Coronary artery (tissue), 2 donors: Measurements from ENCODE around the gene CFAP61.

Experiments used
- DNase-seq: peaks from one replicate; pipeline ENCODE4 v3.0.0-alpha.2; 2017; ENCODE audit warnings: low spot score
- H3K27ac ChIP-seq, 2 donors: fragments of 200-600 bp; sonication (generic); one replicate each; pipeline ENCODE4 v1.5.1; 2016 to 2019
- H3K4me3 ChIP-seq: fragments of 200-600 bp; sonication (generic); 2 replicates; pipeline ENCODE4 v1.5.1; 2016; ENCODE audit warnings: mild to moderate bottlenecking, moderate library complexity
- TF ChIP-seq, protein P1 (sequence below): fragments of 200-600 bp; sonication (generic); IDR thresholded peaks from one replicate; pipeline ENCODE4 v1.5.1; 2019; ENCODE audit warnings: antibody characterized with exemption

The CFAP61 gene

DNA sequence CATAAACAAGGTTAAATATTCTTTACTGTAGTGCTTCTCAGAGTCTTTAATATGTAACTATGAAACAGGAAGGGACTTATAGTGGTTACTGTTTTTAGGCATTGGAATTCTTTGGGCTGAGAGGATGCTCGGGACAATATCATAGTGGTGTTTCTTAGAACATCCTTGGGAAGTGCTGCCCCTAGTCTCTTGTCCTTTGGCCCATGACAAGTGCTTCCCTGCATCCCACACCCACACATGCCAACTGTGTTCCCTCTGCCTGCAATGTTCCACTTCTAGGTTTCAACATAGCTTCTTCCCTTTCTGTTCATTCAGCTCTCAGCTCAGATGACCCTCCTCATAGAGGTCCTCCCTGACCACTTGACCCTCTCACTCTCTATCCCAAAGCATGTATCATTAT is 37.6 kb downstream of the CFAP61 start:
- Histone ChIP-seq H3K27ac (no peak overlapping the region), H3K4me3 (no peak overlapping the region)
- TF ChIP-seq, protein P1, sequence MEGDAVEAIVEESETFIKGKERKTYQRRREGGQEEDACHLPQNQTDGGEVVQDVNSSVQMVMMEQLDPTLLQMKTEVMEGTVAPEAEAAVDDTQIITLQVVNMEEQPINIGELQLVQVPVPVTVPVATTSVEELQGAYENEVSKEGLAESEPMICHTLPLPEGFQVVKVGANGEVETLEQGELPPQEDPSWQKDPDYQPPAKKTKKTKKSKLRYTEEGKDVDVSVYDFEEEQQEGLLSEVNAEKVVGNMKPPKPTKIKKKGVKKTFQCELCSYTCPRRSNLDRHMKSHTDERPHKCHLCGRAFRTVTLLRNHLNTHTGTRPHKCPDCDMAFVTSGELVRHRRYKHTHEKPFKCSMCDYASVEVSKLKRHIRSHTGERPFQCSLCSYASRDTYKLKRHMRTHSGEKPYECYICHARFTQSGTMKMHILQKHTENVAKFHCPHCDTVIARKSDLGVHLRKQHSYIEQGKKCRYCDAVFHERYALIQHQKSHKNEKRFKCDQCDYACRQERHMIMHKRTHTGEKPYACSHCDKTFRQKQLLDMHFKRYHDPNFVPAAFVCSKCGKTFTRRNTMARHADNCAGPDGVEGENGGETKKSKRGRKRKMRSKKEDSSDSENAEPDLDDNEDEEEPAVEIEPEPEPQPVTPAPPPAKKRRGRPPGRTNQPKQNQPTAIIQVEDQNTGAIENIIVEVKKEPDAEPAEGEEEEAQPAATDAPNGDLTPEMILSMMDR = no peak
- DNase-seq = no peak

- DNase-seq = no peak
- Histone ChIP-seq H3K4me3 (no peak overlapping the region), H3K27ac (no peak overlapping the region)
- TF ChIP-seq, protein P1 = no peak
Observed at GRCh38 chr20:20092827-20093226, 40.5 kb downstream of the CFAP61 start.

- no peak for DNase-seq
- H3K4me3 ChIP-seq = no peak overlapping the region
- no peak overlapping the region for H3K27ac ChIP-seq
- TF ChIP-seq, protein P1 = no peak
Observed at GRCh38 chr20:20094410-20094809, 42.1 kb downstream of the CFAP61 start.

DNA sequence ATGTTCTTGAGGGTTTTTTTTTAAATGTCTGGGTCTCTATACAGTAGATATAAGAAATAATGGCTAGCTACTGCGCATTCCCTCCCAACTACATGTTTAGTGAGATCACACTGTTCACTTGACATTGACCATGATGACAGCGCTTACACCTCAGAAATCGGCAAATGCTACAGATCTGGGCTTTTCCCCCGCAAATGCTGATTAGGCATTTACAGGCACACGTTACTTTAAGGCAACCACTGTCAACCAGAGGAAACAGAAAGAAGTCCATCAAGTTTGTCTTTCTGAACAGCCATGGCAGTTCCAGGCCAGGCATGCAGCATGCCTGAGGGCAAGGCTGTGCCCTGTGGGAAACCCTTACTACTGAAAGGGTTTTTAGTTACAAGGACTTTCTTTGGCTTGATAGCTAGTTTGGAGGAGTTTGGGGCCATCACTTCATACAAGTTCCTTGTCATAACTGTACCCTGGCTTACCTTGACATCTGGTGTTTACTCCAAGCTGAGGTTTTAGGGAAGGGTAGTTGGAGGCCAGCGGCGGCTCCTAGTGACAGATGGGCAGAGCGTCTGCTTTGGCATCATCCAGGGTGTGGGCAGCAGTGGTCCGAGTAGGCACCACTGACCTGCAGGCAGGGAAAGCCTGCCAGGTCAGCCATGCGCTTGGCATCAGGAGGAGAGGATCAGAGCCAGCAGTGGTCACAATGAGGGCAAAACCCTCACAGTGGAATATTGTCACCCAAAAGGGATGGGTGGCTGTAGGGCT is 43.0 kb downstream of the CFAP61 start:
- TF ChIP-seq, protein P1 = no peak
- no peak overlapping the region for H3K27ac ChIP-seq
- no peak overlapping the region for H3K4me3 ChIP-seq
- DNase-seq = no peak

- no peak overlapping the region for H3K4me3 ChIP-seq
- TF ChIP-seq, protein P1 = no peak
- no peak for DNase-seq
- H3K27ac ChIP-seq = no peak overlapping the region
Observed at GRCh38 chr20:20096421-20096820, 44.1 kb downstream of the CFAP61 start.

GRCh38 chr20:20100881-20101280 is 48.5 kb downstream of the CFAP61 start:
- no peak for DNase-seq

DNA sequence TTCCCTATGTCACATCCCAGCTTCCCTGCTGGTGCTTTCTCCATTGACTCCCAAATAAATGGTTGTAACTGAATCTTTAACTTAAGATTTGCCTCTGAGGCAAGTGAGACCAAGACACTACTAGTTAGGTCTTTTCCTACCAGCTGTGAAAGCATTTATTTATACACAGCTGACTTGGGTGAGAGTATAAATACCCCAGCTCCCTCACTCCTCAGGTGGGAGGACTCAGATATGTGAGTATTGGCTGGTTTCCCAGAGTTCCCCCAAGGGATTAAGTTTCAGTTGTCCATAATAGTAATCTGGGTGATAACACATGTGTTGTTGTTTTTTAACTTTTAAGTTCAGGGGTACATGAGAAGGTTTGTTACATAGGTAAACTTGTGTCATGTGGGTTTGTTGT is 49.8 kb downstream of the CFAP61 start:
- H3K4me3 ChIP-seq = no peak overlapping the region
- no peak for DNase-seq
- TF ChIP-seq, protein P1 = no peak
- H3K27ac ChIP-seq = no peak overlapping the region

More at GRCh38 chr20:20100881-20101280, 48.5 kb downstream of the CFAP61 start:
- TF ChIP-seq, protein P1 = no peak
- no peak overlapping the region for H3K4me3 ChIP-seq
- H3K27ac ChIP-seq = no peak overlapping the region
